Adrenal gland (tissue), 19 donors: ENCODE data around the gene SDK2. TPM values are rescaled to one million over a fixed set of nuclear protein-coding genes. Genes with fewer than 3 reads are reported as not detected.

ENCODE experiments used
- DNase-seq, 7 donors: peaks; one replicate each; pipeline ENCODE4 v3.0.0-alpha.2; 2019 to 2020
- H3K27ac ChIP-seq, 5 donors: fragments of 200-600 bp; sonication (generic) in 4 of 5; 1 replicate in 3 of 5; 2 replicates in 2 of 5; pipeline versions ENCODE4 v1.5.1 to v1.8.0; 2016 to 2020; ENCODE audit warnings: mild to moderate bottlenecking in 1 of 5
- H3K27me3 ChIP-seq: fragments of 200-600 bp; 2 replicates; pipeline ENCODE4 v1.8.0; 2021
- H3K36me3 ChIP-seq, 2 donors: fragments of 200-600 bp; replicated peaks in 1 of 2; 1 replicate in 1 of 2; 2 replicates in 1 of 2; pipeline versions ENCODE4 v1.5.1 to v1.8.0; 2018 to 2022
- H3K4me1 ChIP-seq, 2 donors: fragments of 200-600 bp; replicated peaks in 1 of 2; 1 replicate in 1 of 2; 2 replicates in 1 of 2; pipeline versions ENCODE4 v1.5.1 to v1.8.0; 2018 to 2021
- H3K4me3 ChIP-seq, 4 donors: fragments of 200-600 bp; sonication (generic) in 3 of 4; one replicate each; pipeline ENCODE4 v1.5.1; 2016 to 2018
- H3K9me3 ChIP-seq, 3 donors: fragments of 200-600 bp; sonication (generic) in 1 of 3; replicated peaks in 1 of 3; 1 replicate in 2 of 3; 2 replicates in 1 of 3; pipeline versions ENCODE4 v1.5.1 to v1.8.0; 2016 to 2021
- POLR2A ChIP-seq, 2 donors: fragments of 450-650 bp; IDR thresholded peaks; one replicate each; pipeline ENCODE4 v1.6.1; 2017; ENCODE audit warnings: antibody characterized with exemption in 2 of 2, mild to moderate bottlenecking in 2 of 2, moderate library complexity in 1 of 2
- whole genome bisulfite sequencing, 4 donors: extraction: QIAGEN DNeasy Blood & Tissue Kit in 2 of 4; methylation state at CpG; one replicate each; pipeline versions ENCODE4 v1.1.5 to v1.1.7; 2013 to 2017; 5-methylcytosine and 5-hydroxymethylcytosine counted together
- intact Hi-C, 2 donors: fragments of 100-400 bp; cut with DNase I; formaldehyde crosslinking; loops; one replicate each; pipeline versions ENCODE4 v1.14.1 to v1.15.0; 2022 to 2023
- long read RNA-seq, 10 donors: library from polyadenylated mRNA in 3 of 10; unstranded in 2 of 10; stranded (forward) in 1 of 10; transcript quantifications; one replicate each; pipeline ENCODE4 v2.0.0 and lab custom pipeline, GENCODE V29; 2021 to 2026
- polyA plus RNA-seq, 3 donors: library from polyadenylated mRNA; stranded (reverse); fragments of 200-250 nt in 2 of 3; fragments of 350-450 nt in 1 of 3; fragmentation: Illumina TruSeq in 1 of 3; extraction: RNeasy Lipid Tissue Mini Kit (QIAGEN cat#74804) in 1 of 3; gene quantifications; one replicate each; pipeline ENCODE4 v1.2.3, GENCODE V29; 2013 to 2014
- total RNA-seq, 9 donors: library from RNA; depleted of rRNA in 4 of 9; stranded (reverse); fragments of >200 nt in 4 of 9; fragments of 120-200 nt in 1 of 9; fragmentation: NEBNext Ultra II Directional in 1 of 9; extraction: Animal tissue kit (Norgen Biotek cat#: 25700) in 1 of 9; gene quantifications; one replicate each; pipeline versions ENCODE4 v1.1.0 to v1.2.4, GENCODE V29; 2013 to 2023
- TF ChIP-seq, protein P1 (sequence below), 6 experiments: fragments of 450-650 bp in 4 of 6; fragments of 200-600 bp in 2 of 6; sonication (generic) in 1 of 6; IDR thresholded peaks; 1 replicate in 5 of 6; 2 replicates in 1 of 6; pipeline versions ENCODE4 v1.5.1 to v1.8.0; 2016 to 2021; ENCODE audit warnings: antibody characterized with exemption in 6 of 6, mild to moderate bottlenecking in 2 of 6, moderate library complexity in 1 of 6
- donor health status: healthy with polysubstance abuse.
- donor health status: Bipolar disorder and iron deficiency.
- donor health status: DM: yes; HTN: yes; CAD: no.
- donor health status: DM: no; HTN: no; CAD: no.
- donor health status: DM: no; HTN: no; CAD: no.
- donor health status: DM: yes; HTN: yes; CAD: no.

SDK2 gene, protein sequence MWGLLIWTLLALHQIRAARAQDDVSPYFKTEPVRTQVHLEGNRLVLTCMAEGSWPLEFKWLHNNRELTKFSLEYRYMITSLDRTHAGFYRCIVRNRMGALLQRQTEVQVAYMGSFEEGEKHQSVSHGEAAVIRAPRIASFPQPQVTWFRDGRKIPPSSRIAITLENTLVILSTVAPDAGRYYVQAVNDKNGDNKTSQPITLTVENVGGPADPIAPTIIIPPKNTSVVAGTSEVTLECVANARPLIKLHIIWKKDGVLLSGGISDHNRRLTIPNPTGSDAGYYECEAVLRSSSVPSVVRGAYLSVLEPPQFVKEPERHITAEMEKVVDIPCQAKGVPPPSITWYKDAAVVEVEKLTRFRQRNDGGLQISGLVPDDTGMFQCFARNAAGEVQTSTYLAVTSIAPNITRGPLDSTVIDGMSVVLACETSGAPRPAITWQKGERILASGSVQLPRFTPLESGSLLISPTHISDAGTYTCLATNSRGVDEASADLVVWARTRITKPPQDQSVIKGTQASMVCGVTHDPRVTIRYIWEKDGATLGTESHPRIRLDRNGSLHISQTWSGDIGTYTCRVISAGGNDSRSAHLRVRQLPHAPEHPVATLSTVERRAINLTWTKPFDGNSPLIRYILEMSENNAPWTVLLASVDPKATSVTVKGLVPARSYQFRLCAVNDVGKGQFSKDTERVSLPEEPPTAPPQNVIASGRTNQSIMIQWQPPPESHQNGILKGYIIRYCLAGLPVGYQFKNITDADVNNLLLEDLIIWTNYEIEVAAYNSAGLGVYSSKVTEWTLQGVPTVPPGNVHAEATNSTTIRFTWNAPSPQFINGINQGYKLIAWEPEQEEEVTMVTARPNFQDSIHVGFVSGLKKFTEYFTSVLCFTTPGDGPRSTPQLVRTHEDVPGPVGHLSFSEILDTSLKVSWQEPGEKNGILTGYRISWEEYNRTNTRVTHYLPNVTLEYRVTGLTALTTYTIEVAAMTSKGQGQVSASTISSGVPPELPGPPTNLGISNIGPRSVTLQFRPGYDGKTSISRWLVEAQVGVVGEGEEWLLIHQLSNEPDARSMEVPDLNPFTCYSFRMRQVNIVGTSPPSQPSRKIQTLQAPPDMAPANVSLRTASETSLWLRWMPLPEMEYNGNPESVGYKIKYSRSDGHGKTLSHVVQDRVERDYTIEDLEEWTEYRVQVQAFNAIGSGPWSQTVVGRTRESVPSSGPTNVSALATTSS (N-terminal part only)
- total RNA-seq, result 1 to 10 TPM in 3 of 9 donors, under 1 TPM in 6; 0.52 to 2.1 (median 0.84) TPM
- under 1 TPM; 0.27 to 0.88 (median 0.48) TPM for polyA plus RNA-seq
- long read RNA-seq, donor 1, result 0 reads
- long read RNA-seq, donor 2, result 0 reads
- long read RNA-seq, donor 3, result 0 reads
- long read RNA-seq, donor 4, result 0 reads
- long read RNA-seq, donor 5, result 0 reads
- long read RNA-seq, donor 6, result 0 reads
- long read RNA-seq, donor 7, result 0 reads
- long read RNA-seq, donor 8, result 0 reads
- long read RNA-seq, donor 9, result 0 reads
- long read RNA-seq, donor 10, result 0 reads

DNA sequence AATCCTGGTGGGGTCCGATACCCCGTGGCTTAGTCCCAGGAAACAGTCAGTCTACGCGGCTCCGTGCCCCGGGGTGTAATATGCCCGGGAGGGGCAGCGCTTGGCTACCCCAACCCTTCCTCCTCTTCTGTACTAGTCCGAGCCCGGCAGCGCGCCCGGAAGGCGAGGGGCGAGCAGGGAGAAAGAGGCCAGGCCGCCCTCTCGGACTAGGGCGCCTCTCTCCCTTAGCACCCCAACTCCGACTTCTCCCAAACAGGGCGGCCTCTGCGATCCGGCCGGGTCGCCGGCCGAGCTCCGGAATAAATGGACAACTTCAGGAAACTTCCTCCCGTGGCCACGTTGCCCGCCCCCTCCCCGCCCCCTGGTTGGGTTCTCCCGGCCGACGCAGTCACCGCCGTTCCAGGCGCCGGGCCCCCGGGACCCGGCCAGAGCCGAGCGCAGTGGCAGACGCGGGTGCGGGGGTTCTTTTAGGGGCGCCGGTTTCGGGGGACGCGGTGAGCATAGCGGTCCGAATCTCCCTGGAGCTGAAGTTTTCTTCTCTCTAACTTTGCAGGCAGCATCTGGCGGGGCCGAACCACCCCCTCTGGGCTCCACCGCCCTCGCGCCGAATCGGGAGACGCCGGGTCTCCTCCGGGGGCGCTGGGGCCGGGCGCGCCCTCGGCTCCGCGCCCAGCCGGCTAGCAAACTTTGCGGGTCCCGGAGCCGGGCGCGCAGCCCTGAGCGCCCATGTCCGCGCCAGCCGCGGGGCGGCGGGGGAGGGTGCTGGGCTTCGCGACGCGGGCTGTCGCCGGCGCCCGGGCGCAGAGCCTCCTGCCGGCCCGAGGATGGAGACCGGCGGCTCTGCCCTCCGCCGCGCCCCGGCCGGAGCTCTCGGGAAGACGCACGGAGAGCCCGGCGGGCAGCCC is at the start of gene SDK2:
SDK2 (minus strand) TSS at position 301 of the 905 bp plus-strand sequence. CDS start 357 bp downstream, outside the sequence.
- intact Hi-C loops, result no loop called here
- no peaks in the 10 kb centered on the region for H3K9me3 ChIP-seq
- TF ChIP-seq, protein P1, sequence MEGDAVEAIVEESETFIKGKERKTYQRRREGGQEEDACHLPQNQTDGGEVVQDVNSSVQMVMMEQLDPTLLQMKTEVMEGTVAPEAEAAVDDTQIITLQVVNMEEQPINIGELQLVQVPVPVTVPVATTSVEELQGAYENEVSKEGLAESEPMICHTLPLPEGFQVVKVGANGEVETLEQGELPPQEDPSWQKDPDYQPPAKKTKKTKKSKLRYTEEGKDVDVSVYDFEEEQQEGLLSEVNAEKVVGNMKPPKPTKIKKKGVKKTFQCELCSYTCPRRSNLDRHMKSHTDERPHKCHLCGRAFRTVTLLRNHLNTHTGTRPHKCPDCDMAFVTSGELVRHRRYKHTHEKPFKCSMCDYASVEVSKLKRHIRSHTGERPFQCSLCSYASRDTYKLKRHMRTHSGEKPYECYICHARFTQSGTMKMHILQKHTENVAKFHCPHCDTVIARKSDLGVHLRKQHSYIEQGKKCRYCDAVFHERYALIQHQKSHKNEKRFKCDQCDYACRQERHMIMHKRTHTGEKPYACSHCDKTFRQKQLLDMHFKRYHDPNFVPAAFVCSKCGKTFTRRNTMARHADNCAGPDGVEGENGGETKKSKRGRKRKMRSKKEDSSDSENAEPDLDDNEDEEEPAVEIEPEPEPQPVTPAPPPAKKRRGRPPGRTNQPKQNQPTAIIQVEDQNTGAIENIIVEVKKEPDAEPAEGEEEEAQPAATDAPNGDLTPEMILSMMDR (IDR thresholded peaks at IDR 0.05), result no peak
- no peak for TF ChIP-seq POLR2A (IDR thresholded peaks at IDR 0.05)
- H3K4me1 ChIP-seq, result peaks cover 0 to 4% of the 10 kb centered on the region in 2 donors
- peaks cover 10% of the 10 kb centered on the region for H3K27me3 ChIP-seq
- no peaks in the 10 kb centered on the region for H3K36me3 ChIP-seq
- H3K4me3 ChIP-seq, result peak within 1 kb of the TSS in 1 of 4 donors; percentile 53
- H3K27ac ChIP-seq, result peak within 1 kb of the TSS in 1 of 5 donors; percentile 34
- WGBS, 4 donors, result 1 to 4% (median 1%) methylated on average over 13 to 105 of the region's 105 CpGs
- no peak for DNase-seq

DNA sequence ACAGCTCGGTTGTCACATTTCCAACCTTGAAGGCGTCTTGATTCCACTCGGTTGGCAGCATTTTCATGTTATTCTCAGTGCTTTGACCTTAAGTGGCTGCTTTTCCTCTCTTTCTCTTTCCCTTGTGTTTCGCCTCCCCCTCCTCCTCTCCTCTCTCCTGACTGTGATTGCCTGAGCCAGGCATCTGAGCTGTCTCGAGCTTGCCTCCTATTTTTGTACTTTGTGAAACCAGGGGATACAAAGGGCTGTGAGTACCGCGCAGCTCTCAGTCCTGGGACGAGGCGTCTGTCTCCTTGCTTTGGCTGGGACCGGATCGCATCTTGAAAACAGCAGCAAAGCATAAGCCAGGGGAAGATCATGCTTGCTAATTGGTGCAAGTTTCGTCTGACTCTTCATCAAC is 48.8 kb upstream of the SDK2 start:
- intact Hi-C loops, result no loop called here
- no peaks in the 10 kb centered on the region for H3K27me3 ChIP-seq
- no peaks in the 10 kb centered on the region for H3K4me1 ChIP-seq
- H3K36me3 ChIP-seq, result no peaks in the 10 kb centered on the region
- H3K9me3 ChIP-seq, result no peaks in the 10 kb centered on the region
- DNase-seq, result no peak
- WGBS, 4 donors, result 80 to 85% (median 82%) methylated on average over 12 of the region's 12 CpGs
- TF ChIP-seq POLR2A (IDR thresholded peaks at IDR 0.05), result no peak
- TF ChIP-seq, protein P1 (IDR thresholded peaks at IDR 0.05), result no peak
- no peak overlapping the region for H3K4me3 ChIP-seq
- no peak overlapping the region for H3K27ac ChIP-seq

DNA sequence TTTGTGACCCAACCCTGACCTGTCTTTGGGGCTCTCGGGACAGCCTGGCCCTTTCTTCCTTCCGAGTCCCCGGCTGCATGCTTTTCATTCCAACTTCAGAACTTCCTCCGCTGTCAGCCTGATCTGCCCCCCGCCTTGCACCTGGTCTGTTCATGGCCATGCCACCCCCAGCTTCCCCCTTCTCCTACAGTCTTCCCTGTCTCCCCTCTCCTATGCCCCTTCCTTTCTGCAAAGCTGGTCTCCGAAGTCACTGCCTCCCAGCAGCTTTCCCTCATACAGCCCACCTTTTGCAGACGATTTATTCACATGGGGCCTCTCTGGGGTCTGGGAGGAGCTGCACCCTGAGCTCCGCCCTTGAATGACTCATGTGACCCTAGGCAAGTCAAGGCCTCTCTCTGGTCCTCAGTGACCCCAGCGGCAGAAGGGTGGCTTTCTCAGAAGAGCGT is 47.1 kb upstream of the SDK2 start:
- DNase-seq, result peak in 1 of 7 donors; percentile 34
- no peak overlapping the region for H3K4me3 ChIP-seq
- H3K27ac ChIP-seq, result no peak overlapping the region
- WGBS, 4 donors, result 58 to 69% (median 66%) methylated on average over 10 of the region's 10 CpGs
- H3K36me3 ChIP-seq, result no peaks in the 10 kb centered on the region
- TF ChIP-seq POLR2A (IDR thresholded peaks at IDR 0.05), result no peak
- TF ChIP-seq, protein P1 (IDR thresholded peaks at IDR 0.05), result no peak
- intact Hi-C loops, result no loop called here
- no peaks in the 10 kb centered on the region for H3K4me1 ChIP-seq
- no peaks in the 10 kb centered on the region for H3K9me3 ChIP-seq
- H3K27me3 ChIP-seq, result no peaks in the 10 kb centered on the region
